Measurements from ENCODE around the gene IL21R. TPM values are rescaled to one million over a fixed set of nuclear protein-coding genes. Genes with fewer than 3 reads are reported as not detected.
"Not testable (repeated sequence)": the region's sequence is repeated elsewhere in the genome, so short reads cannot be mapped to it uniquely, and the experiment has no call there.

Gene IL21R
- total RNA-seq, 1 donor from 2014 or later = 0.72 TPM

DNA sequence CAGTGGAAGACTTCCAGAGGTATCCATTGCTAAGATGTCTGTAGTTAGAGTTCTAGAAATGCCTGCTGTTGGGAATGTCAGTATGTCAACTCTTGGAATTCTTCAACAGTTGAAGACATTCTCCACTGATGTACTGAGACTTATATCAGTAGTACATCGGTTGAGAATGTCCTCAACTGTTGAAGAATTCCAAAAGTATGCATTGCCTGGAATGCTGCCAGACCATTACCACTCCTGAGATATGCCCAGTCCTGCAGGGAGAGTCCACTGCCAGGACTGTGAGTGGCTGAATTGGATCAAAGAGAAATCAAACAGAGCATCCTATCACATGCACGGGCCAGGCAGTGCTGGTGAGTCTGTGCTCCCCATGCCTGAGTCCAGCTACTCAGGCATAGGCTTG, 42.0 kb downstream of the IL21R start:
- no peak for DNase-seq (ENCODE audit: low spot score)

DNA sequence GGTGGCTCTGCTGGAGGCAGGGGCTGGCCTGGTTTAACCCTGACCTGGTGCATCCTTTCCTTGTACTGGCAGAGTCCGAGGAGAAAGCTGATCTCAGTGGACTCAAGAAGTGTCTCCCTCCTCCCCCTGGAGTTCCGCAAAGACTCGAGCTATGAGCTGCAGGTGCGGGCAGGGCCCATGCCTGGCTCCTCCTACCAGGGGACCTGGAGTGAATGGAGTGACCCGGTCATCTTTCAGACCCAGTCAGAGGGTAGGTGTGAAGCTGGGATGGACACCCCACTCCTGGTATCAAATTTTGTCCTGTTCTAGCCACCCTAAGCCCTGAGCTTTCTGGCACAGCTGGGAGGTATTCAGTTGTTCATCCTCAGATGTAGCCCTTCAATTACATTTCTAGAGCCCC, 42.5 kb downstream of the IL21R start:
- no peak for DNase-seq (ENCODE audit: low spot score)

DNA sequence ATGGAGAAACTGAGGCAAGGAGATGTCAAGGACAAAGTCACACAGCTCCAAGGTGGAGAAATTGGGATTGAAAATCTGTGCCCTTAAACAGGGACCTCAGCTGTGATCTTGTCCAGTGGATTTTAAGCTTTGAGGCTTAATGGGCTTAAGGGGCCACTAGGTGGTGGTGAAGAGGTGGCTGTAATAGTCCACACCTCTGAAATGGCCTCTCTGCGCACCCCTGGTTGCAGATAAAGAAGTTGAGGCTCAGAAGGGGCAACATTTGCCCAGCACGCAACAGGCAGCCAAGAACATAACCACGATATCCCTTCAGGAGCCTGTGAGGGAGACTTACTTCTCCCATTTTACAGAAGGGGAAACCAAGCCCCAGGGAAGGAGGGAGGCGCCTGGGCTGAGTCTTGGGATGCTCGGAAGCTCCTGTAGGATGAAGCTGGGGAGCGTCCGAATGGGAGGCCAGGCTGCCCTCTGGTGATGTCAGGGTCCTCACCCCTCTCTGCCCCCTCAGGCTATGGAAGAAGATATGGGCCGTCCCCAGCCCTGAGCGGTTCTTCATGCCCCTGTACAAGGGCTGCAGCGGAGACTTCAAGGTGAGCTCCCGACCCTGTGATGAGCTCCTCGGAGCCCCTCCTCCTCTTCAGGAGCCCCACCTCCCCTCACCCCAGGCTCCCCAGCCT, 43.7 kb downstream of the IL21R start:
- no peak for DNase-seq (ENCODE audit: low spot score)

DNA sequence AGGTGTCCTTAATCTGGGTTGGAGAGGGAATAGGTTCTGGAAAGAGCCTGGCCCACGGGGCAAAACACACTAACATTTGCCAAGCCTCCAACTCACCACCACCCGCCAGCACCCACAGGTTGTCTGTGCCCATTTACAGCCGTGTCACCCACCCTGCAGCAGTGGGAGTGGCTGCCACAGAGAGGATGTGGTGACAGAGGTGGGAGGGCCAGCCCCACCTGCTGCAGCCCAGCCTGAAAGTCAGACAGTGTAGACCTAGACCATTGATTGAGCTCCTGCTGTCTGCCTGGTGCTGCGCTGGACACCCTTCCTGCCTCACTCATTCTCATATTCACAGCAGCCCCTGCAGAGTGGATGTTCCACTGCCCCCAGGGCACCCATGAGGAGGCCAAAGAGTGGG, 44.7 kb downstream of the IL21R start:
- DNase-seq (ENCODE audit: low spot score) = no peak

DNA sequence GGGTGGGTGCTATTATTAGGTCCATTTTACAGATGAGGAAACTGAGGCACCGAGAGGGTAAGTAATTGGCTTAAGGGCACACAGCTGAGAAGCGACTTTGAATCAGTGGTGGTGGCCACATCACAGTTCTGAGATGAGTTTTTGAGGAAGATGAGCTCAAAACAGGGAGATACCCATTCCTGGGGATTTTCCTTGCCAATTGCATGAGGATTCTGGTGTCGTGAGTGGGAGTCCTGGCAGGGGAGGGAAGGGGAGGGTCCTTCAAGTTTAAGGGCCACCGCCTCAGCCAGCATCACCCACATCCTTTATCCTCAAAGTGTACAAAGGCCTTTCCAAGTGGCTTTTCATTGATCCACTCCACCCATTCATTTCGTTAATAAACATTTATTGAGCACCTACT, 45.3 kb downstream of the IL21R start:
- DNase-seq (ENCODE audit: low spot score) = no peak

DNA sequence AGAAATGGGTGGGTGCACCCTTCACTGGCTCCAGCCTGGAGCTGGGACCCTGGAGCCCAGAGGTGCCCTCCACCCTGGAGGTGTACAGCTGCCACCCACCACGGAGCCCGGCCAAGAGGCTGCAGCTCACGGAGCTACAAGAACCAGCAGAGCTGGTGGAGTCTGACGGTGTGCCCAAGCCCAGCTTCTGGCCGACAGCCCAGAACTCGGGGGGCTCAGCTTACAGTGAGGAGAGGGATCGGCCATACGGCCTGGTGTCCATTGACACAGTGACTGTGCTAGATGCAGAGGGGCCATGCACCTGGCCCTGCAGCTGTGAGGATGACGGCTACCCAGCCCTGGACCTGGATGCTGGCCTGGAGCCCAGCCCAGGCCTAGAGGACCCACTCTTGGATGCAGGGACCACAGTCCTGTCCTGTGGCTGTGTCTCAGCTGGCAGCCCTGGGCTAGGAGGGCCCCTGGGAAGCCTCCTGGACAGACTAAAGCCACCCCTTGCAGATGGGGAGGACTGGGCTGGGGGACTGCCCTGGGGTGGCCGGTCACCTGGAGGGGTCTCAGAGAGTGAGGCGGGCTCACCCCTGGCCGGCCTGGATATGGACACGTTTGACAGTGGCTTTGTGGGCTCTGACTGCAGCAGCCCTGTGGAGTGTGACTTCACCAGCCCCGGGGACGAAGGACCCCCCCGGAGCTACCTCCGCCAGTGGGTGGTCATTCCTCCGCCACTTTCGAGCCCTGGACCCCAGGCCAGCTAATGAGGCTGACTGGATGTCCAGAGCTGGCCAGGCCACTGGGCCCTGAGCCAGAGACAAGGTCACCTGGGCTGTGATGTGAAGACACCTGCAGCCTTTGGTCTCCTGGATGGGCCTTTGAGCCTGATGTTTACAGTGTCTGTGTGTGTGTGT, 46.8 kb downstream of the IL21R start:
- DNase-seq (ENCODE audit: low spot score) = no peak

DNA sequence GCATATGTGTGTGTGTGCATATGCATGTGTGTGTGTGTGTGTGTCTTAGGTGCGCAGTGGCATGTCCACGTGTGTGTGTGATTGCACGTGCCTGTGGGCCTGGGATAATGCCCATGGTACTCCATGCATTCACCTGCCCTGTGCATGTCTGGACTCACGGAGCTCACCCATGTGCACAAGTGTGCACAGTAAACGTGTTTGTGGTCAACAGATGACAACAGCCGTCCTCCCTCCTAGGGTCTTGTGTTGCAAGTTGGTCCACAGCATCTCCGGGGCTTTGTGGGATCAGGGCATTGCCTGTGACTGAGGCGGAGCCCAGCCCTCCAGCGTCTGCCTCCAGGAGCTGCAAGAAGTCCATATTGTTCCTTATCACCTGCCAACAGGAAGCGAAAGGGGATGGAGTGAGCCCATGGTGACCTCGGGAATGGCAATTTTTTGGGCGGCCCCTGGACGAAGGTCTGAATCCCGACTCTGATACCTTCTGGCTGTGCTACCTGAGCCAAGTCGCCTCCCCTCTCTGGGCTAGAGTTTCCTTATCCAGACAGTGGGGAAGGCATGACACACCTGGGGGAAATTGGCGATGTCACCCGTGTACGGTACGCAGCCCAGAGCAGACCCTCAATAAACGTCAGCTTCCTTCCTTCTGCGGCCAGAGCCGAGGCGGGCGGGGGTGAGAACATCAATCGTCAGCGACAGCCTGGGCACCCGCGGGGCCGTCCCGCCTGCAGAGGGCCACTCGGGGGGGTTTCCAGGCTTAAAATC, 47.6 kb downstream of the IL21R start:
- no peak for DNase-seq (ENCODE audit: low spot score)

DNA sequence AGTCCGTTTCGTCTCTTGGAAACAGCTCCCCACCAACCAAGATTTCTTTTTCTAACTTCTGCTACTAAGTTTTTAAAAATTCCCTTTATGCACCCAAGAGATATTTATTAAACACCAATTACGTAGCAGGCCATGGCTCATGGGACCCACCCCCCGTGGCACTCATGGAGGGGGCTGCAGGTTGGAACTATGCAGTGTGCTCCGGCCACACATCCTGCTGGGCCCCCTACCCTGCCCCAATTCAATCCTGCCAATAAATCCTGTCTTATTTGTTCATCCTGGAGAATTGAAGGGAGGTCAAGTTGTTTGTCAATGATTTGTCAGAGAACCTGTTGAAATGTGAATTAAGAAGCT, 48.2 kb downstream of the IL21R start:
- no peak for DNase-seq (ENCODE audit: low spot score)

DNA sequence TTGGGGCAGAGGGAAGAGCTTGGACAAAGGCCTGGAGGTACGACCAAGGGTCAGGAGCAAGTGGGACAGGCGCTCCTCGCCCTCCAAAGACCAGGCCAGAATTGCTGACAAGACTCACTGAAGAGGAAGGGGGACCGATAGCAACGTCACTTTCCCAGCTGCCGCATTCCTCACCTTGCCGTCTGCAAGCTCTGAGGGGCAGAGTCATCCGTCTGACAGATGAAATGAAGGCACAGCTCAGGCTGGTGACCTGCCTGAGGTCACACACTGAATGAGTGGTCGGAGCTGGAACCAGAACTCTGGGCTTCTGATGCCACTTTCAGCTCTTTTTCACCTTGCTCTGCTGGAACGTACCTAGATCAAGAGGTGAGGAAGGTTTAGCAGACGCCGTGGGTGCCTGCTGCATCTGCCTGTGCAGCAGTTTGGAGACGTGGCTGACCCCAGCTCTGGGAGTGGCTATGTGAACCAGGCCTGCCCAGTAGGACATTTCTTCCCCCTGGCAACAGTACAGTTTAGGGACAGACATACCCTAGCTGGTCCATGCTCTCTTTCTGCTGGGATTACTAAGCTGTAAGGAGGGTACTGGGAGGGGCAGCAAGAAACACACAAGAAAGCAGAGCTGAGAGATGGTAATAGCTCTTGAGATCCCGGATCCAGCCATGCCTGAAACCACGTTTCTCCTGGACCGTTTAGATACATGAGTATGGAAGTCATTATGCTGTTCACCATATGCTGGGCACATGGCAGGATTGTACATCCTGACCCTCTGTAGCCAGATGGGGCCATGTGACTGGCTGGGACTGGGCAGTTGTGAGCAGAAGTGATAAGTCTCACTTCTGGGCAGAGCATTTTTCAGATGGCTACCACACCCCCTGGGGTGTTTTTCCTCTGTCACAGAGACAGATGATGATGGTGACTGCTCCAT, 50.9 kb downstream of the IL21R start:
- DNase-seq (ENCODE audit: low spot score) = no peak

DNA sequence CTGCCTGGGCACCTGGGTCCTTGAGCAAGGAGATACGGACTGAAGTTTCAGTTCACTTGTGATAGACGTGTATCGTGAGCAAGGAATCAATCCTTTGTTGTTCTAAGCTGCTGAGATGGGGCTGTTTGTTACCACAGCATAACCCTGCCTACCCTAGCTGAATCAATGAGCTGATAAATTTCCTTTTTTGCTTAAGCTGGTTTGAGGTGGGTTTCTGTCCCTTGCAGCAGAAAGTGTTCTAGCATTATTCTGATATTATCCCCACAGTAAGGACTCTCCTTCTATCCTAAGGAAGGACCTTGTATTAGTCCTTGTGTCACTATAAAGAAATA, 51.5 kb downstream of the IL21R start:
- DNase-seq (ENCODE audit: low spot score) = no peak

DNA sequence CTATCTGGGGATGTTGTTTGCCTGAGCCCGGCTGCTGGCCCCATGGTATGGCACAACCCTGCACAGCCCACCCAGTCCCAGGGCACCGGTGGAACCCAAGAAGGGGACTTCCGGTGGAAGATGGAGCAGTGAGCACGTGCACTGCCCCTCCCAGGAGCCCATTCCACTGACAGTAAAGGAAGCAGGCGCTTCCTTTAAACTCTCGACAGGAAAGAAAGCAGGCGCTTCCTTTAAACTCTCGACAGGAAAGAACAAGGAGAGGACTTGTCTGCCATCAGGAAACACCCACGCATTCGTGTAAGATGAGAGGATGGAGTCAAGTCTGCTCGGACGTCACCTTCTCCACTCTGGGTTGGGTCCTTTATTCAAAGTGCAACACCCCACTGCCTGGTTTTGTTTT, 53.7 kb downstream of the IL21R start:
- no peak for DNase-seq (ENCODE audit: low spot score)

DNA sequence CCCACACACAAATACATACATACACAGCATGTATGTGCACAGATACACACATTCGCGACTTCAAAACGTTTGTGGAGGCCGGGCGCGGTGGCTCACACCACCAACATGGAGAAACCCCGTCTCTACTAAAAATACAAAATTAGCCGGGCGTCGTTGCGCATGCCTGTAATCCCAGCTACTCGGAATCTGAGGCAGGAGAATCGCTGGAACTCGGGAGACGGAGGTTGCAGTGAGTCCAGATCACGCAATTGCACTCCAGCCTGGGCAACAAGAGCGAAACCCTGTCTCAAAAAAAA, 55.6 kb downstream of the IL21R start:
- DNase-seq (ENCODE audit: low spot score) = not testable (repeated sequence)

DNA sequence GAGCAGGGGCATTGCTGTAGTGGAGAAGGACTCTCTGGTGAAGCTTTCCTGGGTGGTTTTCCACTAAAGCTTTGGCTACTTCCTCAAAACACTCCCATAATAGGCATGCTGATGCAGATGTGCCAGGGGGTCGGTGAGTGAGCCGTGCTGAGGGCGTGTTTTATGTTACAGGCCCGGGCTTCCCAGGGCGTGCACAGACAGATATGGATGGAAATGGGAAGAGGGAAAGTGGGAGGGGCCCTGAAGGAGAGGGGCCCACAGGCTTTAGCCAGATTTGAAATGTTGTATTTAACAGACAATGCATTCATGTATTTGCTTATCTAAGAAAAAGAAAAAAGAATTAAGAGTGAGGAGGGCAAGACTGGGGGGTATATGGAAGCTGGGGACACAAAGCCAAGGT, 56.3 kb downstream of the IL21R start:
- peak; percentile 44 for DNase-seq (ENCODE audit: low spot score)

DNA sequence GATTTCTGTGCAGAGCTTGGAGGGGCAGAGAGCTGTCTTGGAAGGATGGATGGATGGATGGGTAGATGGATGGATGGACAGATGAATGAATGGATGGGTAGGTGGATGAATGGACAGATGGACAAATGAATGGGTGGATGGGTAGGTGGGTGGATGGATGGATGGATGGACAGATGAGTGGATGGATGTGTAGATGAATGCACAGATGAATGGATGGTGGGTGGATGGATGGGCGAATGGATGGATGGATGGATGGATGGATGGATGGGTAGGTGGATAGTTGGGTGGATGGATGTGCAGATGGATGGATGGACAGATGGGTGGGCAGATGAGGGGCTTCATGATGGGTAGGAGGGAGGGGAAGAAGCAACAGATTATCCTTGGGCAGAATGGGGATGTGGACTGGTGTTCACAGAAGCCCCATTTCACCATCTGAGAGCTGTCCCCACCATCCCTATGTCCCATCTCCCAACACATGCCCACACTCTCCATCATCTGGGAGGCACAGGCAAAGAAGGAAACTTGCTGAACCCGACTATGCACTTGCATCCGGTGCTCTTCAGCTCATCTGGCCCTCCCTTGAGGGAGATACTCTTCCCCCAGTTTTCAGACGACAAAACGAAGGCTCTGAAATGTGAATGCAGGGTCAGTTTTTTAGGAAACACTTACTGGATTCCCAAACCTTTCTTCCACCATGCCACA, 57.2 kb downstream of the IL21R start:
- no peak for DNase-seq (ENCODE audit: low spot score)

DNA sequence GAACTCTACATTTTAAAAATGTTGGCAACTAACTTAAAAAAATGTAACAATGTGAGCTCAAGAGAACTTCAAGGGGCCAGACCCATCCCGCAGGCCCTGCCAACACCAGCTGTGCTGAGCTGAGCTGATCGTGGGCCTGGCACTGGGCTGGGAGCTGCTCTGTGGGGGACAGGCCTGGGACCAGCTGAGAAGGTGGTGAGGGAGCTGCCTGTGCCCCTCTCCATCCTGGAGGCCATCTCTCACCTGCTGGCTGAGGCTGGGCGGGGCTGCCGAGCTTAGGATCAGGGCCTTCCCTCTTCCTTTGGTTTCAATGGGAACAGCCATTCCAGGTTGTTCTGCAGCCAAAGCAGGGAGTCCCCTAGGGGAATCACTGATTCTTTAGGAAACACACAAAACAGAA, 58.2 kb downstream of the IL21R start:
- no peak for DNase-seq (ENCODE audit: low spot score)

DNA sequence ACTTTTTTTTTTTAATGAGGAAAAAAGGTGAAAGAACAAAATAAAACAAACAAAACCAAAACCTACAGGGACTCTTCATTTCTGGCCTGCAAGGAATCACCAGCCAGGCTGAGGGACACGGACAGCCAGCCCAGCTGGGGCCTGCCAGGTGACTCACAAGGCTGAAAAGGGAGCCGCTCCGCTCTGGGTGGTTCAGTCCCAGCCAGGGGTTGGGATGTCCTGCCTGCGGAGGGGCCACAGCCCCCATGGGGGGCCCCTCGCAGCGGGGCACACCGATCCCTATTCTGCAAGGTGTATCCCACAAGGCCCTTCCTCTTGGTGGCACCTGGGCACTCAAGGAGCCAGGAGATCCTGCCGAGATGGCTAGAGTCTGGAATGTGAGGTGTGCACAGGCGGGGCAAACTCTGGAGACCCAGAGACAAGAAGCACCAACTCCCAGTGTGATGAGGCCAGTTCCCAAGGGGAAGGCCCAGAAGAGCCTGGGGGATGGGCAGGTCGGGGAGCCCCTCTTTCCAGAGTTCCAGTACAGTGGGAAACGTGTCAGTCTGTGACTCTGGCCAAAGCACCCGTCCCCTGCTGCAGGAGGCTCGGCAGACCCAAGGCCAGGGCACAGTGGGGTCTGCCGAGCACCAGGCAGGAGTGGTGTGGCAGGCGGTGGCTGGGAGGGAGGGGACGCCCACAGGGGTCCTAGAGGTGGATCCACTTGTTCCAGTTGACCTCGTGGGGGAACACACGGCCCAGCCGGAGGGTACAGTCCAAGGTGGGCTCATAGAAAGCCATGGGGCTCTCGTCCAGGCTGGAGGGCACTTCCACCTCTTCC, 58.9 kb downstream of the IL21R start:
- DNase-seq (ENCODE audit: low spot score) = no peak

DNA sequence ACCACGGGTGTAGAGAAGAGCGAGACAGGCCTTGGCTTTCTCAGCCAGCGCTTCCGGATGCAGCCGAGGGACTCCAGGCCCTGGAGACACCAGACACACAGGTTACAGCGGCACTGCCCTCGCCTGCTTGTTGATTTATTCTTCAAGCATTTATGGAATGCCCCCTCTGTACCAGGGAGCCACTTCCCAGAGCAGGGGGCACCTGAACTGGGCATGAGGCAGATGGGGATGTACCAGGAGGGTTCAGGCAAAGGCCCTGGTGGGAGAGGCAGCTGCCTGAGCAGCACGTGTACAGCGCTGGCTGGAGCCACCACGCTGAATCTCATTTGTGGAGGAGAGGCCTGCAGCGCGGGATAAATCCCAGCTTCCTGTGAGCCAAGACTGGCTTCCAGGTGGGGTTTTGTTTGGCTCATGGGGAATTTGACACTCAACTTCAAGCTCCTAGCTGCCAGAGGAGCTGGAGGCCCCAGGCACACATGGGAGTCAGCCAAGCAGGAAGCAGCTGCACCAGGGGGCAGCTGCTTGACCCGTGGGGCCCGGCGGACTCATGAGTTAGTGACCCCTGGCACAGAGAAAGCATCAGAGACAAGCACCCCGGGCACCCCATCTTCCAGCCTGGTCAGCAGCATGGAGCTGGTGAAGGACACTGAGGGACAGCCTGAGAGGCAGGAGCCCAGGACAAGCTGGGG, 59.7 kb downstream of the IL21R start:
- DNase-seq (ENCODE audit: low spot score) = no peak

DNA sequence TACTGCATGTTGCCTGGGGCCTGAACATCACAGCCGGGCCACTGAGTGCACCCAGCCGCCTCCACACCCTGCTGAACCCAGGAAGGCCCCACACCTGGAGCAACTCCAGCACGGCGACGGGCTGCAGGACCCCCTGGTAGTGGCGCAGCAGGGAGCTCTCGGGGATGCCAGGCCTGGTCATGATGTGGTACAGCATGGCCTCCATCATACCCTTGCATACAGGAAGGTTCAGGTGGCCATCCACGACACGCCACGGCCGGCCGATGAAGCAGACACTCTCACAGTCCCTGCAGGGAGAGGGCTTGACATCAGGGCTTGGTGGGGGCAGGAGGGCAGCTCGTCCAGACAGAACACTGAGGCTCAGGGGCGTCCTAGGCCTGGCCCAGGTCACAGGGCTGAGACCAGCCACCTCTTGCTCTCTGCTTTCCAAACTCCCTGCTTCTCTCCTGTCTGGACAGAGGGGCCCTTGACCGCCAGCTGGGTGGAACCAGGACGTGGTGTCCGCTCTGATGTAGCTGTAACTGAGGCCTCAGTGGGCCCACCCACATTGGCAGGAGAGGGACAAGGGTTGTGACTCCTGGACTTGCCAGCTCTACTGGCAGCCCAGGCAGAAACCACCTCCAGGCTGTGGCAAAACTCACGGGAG, 60.3 kb downstream of the IL21R start:
- DNase-seq (ENCODE audit: low spot score) = no peak

Measured in umbilical cord (tissue), 2 donors.